Osteoblast (primary cell): ENCODE results near the gene DUT. TPM values are rescaled to one million over a fixed set of nuclear protein-coding genes. Genes with fewer than 3 reads are reported as not detected.

Source experiments
- DNase-seq: peaks from one replicate; pipeline ENCODE4 v3.0.0; 2011; ENCODE audit warnings: low spot score, mixed read lengths; ENCODE audit not compliant: insufficient read length; ENCODE audit errors: missing footprints
- H2AFZ ChIP-seq: 2 replicates; pipeline ENCODE4 v1.6.0; 2011; ENCODE audit warnings: mild to moderate bottlenecking, low read length
- H3K27ac ChIP-seq: 2 replicates; pipeline ENCODE4 v1.5.1; 2011; ENCODE audit warnings: mild to moderate bottlenecking, low read depth, low read length, moderate library complexity
- H3K27me3 ChIP-seq: 2 replicates; pipeline ENCODE4 v1.6.0; 2012; ENCODE audit warnings: mild to moderate bottlenecking, control low read depth, inconsistent platforms, low read length, moderate library complexity; ENCODE audit not compliant: insufficient read depth
- H3K36me3 ChIP-seq: 2 replicates; pipeline ENCODE4 v1.5.1; 2011; ENCODE audit warnings: mild to moderate bottlenecking, low read length, control low read depth, moderate library complexity; ENCODE audit not compliant: insufficient read depth
- H3K4me1 ChIP-seq: 2 replicates; pipeline ENCODE4 v1.5.1; 2011; ENCODE audit warnings: mild to moderate bottlenecking, low read length, control low read depth, moderate library complexity; ENCODE audit not compliant: insufficient read depth
- H3K4me2 ChIP-seq: 2 replicates; pipeline ENCODE4 v1.6.0; 2011; ENCODE audit warnings: mild to moderate bottlenecking, low read length; ENCODE audit not compliant: insufficient read depth
- H3K4me3 ChIP-seq: fragments of 200-600 bp; sonication (generic); 3 replicates; pipeline ENCODE4 v1.5.1; 2012; ENCODE audit warnings: mild to moderate bottlenecking, low read length, inconsistent platforms; ENCODE audit not compliant: insufficient read depth
- H3K79me2 ChIP-seq: 2 replicates; pipeline ENCODE4 v1.6.0; 2012; ENCODE audit warnings: mild to moderate bottlenecking, low read length, control low read depth, inconsistent platforms; ENCODE audit not compliant: insufficient read depth
- H3K9me3 ChIP-seq: 2 replicates; pipeline ENCODE4 v1.5.1; 2011; ENCODE audit warnings: low read depth, low read length, control low read depth
- H4K20me1 ChIP-seq: 2 replicates; pipeline ENCODE4 v1.6.0; 2012; ENCODE audit warnings: mild to moderate bottlenecking, low read length, control low read depth; ENCODE audit not compliant: insufficient read depth
- CTCF ChIP-seq: IDR thresholded peaks from 2 replicates; pipeline ENCODE4 v1.5.1; 2011; ENCODE audit warnings: mild to moderate bottlenecking, low read depth, low read length, moderate library complexity; ENCODE audit errors: extremely low read depth
- total RNA-seq: library from RNA; depleted of rRNA; stranded (reverse); fragments of >200 nt; gene quantifications from 2 replicates; pipeline ENCODE4 v1.2.3, GENCODE V29; 2012

The DUT gene
- total RNA-seq, 1 donor: 49.2 TPM

- H3K4me1 ChIP-seq: peaks cover 10% of the 10 kb centered on the region
- peak overlapping the region; percentile 77 for H3K4me2 ChIP-seq
- H2AFZ ChIP-seq: no peak overlapping the region
- H3K27me3 ChIP-seq: no peaks in the 10 kb centered on the region
- no peak overlapping the region for H3K4me3 ChIP-seq
- TF ChIP-seq CTCF: peak; percentile 90
- DNase-seq: peak; percentile 71
- no peaks in the 10 kb centered on the region for H3K36me3 ChIP-seq
- no peaks in the 10 kb centered on the region for H3K79me2 ChIP-seq
- no peaks in the 10 kb centered on the region for H4K20me1 ChIP-seq
- no peaks in the 10 kb centered on the region for H3K9me3 ChIP-seq
- no peak overlapping the region for H3K27ac ChIP-seq
Observed at GRCh38 chr15:48352474-48353072, 21.3 kb downstream of the DUT start.

- Histone ChIP-seq H3K27me3 (no peaks in the 10 kb centered on the region), H3K27ac (peak overlapping the region; percentile 60), H3K4me3 (no peak overlapping the region), H3K4me2 (peak overlapping the region; percentile 52), H4K20me1 (no peaks in the 10 kb centered on the region), H3K36me3 (no peaks in the 10 kb centered on the region), H2AFZ (peak overlapping the region; percentile 25), H3K9me3 (no peaks in the 10 kb centered on the region), H3K79me2 (no peaks in the 10 kb centered on the region), H3K4me1 (peaks cover 21% of the 10 kb centered on the region)
- DNase-seq: no peak
- TF ChIP-seq CTCF: no peak
Observed at GRCh38 chr15:48354694-48355303, 23.6 kb downstream of the DUT start.

DNA sequence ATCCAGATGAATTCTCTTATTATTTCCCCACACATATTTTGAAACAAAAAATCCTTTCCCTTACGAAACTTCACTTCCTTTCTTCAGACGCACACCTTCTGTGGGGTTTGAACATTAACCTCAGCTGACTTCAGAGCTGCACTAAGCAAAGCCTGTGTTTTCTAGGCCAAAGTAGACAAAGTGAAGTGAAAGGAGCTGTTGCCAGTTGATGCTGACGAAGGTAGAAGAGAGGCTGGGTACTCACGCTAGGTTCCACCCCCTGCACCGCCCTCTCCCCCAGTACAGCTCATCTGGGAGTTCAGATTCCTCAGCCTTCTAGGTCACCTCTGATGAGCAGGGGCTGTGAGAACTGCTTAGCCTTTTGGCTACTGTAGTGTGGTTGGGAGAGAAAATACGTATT lies 24.1 kb downstream of the DUT start:
- Histone ChIP-seq H3K4me3 (no peak overlapping the region), H3K4me1 (peaks cover 21% of the 10 kb centered on the region), H4K20me1 (no peaks in the 10 kb centered on the region), H3K9me3 (no peaks in the 10 kb centered on the region), H3K4me2 (peak overlapping the region; percentile 52), H2AFZ (peak overlapping the region; percentile 25), H3K36me3 (no peaks in the 10 kb centered on the region), H3K27ac (peak overlapping the region; percentile 60), H3K27me3 (no peaks in the 10 kb centered on the region), H3K79me2 (no peaks in the 10 kb centered on the region)
- TF ChIP-seq CTCF: no peak
- no peak for DNase-seq
